Medulla oblongata (tissue), 1 donor: ENCODE results near the gene PPP6R3.

Experiments
- DNase-seq: peaks from one replicate; pipeline ENCODE4 v3.0.0-alpha.2; 2015; ENCODE audit errors: extremely low spot score

PPP6R3 gene

GRCh38 chr11:68651208-68651984 is 190.8 kb downstream of the PPP6R3 start:
- DNase-seq = no peak

- DNase-seq = no peak
Measured at GRCh38 chr11:68651985-68652682, 191.6 kb downstream of the PPP6R3 start.

- DNase-seq = no peak
Measured at GRCh38 chr11:68652683-68653156, 192.2 kb downstream of the PPP6R3 start.

DNA sequence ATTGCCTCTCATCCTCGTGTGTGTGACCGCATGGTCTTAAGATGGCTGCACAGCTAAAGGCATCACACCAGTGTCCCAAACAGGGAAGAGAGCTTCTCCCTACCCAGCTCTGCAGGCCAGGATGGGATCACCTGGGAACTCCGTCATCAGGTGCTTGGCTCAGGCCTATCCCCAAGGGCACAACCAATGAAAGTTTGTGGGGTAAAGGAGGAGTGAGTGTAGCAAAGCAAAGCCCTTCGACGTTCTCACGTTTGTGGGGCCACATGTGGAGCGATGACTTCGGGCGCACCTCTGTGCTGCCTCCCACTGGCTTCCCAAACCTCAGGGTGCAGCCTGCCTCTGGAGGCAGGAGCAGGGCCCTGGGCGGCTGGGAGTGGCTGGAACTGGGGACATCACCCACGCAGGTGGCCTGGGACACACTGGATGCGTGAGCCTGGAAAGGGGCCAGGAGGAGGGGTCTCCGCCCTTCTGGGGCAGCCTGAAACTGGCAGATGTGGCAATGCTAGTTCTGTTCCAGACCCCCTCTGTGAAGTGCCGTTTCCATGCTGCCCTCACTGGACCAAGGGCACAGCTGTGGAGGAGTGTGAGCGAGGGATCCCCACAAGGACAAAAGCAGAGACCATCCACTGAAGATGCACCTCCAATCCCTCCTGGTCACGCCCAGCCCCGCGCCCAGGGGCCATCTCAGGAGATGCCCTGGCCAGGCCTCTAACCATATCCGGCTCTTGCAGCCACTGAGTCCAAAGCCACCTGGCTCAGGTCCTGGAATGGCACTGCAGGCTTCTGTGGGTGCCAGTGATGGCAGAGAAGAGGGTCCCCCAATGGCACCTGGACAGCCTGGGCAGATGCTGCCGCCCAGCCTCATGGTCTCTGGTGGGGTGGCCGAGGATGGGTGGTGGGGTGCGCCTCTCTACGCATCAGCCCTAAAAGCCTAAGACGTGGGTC is 193.2 kb downstream of the PPP6R3 start:
- no peak for DNase-seq

- no peak for DNase-seq
Measured at GRCh38 chr11:68654978-68655377, 194.4 kb downstream of the PPP6R3 start.

DNA sequence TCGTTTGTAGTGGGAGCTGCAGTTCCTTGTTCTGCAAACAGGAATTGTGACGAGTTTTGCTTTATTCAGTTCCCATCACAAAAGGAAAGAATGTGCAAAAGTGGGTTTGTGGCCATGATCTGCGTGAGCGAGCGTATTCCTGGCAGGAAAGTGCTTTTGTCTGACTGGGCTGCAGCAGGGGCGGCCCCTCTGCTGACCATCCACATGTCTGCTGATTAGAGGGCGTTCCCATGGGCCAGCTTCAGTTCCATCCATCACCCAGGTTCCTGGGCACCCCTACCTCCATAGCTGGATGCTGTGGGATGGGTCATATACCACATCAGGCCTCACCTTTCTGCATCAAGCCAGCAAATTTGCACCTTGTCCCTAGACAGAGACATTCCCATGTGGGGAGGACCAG is 194.9 kb downstream of the PPP6R3 start:
- DNase-seq = no peak

DNA sequence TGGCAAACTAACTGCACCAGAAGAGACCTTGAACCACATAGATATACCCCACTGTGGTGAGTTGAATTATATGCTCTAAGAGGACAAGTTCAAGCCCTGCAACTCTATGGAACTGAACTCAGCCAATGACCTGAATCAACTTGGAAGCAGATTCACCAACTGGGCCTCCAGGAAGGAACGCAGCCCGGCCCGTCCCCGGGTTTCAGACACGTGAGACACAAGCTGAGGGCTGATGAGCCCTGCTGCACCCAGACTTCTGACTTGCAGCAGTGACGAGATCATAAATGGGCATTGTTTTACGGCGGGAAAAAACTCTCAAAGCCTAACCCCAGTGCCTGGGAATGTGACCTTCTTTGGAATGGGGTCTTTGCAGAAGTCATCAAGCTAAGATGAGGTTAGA is 195.3 kb downstream of the PPP6R3 start:
- no peak for DNase-seq

GRCh38 chr11:68657021-68657780 is 196.6 kb downstream of the PPP6R3 start:
- no peak for DNase-seq

DNA sequence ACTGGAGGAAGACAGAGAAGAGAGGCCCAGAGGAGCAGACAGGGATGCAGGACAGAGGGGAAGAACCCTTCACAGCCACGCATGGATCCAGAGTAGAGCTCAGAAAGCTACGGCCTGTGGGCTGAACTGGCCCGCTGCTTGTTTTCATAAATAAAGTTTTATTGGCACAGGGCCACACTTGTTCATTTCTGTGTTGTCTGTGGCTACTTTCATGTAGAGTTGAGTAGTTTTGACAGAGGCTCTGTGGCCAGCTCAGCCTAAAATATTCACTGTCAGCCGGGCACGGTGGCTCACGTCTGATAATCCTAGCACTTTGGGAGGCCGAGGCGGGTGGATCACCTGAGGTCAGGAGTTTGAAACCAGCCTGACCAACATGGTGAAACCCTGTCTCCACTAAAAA is 197.5 kb downstream of the PPP6R3 start:
- no peak for DNase-seq

DNA sequence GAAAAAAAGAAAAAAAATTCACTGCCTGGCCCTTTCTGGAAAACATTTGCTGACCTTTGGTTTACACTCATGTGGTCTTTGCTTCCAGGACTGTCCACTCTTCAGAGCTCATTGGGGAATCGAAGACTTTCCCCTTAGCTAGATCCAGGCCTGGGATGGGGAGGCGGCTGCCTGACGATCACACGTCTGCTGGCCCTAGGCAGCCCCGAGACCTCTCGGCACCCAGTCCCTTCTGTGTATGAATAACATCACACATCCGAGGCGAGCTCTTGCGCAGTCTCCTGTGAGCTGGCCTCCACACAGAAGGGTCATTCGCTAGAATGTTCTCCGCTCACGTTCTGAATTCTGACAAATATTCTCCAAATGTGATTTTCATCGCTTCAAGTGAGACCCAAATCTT is 198.1 kb downstream of the PPP6R3 start:
- no peak for DNase-seq

DNA sequence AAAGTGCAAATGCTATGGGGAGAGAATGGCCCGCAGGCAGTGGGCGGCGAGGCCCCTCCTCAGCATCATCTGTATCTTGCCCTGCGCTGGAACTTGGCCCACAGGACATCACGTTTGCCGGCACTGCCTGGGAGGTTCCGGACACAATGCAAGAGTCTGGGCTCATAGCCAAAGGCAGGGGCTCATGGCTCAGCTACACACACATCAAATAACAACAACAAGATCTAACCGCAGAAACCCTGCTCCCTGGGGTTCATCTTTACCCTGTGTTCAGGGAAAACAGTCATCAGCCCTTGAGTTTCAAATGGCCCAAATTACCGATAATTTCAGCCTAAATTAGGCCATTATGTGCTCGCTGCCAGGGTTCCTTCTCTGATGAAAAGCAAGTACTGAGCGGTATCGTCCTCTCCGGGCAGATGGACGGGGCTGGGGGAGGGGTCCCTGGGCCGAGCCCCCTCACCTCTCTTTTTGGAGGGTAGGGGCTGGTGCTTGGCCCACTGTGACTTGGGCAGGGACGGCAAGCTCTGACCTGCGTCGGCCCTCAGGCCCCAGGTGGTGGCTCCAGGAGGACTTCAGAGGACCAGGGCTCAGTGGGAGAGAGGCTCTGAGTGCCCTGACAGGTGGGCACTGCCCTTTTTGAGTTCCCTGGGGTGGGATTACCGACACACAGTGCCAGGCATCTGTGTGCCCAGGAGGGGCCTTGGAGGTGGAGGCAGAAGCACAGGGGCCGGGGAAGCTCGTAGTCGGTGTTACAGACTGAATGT is 198.8 kb downstream of the PPP6R3 start:
- DNase-seq = peak; percentile 42

GRCh38 chr11:68660066-68660810 is 199.7 kb downstream of the PPP6R3 start:
- no peak for DNase-seq

DNA sequence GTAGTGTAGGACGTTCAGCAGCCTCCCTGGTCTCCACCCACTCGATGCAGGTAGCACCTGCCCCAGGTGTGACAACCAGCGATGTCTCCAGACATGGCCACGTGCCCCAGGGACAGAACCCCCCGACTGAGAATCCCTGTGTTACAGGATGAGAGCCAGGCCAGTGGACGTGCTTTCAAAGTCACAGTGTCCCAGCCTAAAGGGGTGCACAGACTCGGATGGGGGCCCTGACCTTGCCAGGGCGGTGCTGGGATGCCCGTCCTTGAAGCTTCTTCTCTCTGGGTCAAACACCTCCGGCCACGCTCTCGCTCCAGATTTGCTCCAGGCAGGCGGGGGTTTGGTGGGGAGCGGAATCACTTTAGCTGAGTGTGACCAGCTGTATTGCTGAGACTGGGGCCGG is 200.5 kb downstream of the PPP6R3 start:
- DNase-seq = no peak

GRCh38 chr11:68661697-68662603 is 201.4 kb downstream of the PPP6R3 start:
- DNase-seq = no peak

- DNase-seq = no peak
Measured at GRCh38 chr11:68663482-68664010, 203.0 kb downstream of the PPP6R3 start.

DNA sequence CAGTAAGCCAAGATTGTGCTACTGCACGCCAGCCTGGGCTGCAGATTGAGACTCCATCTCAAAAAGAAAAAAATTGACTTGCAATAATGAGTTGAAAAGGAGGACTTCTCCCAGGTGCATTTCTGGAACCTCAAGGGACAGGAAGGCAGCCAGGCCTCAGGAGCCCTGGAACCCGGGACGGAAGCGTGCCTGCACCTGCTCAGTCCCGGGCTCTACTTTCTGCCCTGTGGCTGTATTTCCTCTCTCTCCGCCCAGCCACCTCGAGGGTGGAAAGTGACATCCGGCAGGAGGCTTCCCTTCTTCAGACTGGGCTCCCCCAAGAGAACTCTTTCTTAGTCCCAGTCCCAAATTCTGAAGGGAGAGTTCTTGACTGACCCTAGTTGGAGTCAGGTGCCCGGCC is 203.6 kb downstream of the PPP6R3 start:
- DNase-seq = no peak

DNA sequence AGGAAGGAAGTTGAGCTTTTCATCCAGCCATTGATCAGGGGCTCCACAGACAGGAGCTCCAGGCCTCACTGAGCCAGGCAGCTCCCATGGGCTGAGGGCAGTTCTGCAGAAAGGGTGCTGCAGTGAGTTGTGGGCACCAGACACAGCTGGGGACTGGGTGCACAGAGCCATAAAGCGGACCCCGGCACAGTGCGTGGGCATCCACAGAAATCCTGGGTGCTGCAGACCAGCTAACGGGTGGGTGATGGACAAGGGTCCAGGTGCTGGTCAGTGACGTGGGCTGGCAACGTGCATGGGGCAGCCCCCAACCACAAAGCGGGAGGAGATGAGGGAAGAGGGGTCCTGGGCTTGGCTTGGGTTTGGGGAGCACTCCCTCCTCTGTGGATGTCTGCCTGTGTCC is 204.4 kb downstream of the PPP6R3 start:
- no peak for DNase-seq
